Endothelial cell of umbilical vein (primary cell): Measurements from ENCODE around the gene TGM6. TPM values are rescaled to one million over a fixed set of nuclear protein-coding genes. Genes with fewer than 3 reads are reported as not detected.

Experiments
- BruUV-seq: library from RNA; stranded (reverse); fragments of 400-500 nt; replicated peaks from 2 replicates; lab custom pipeline; 2021; lab: Mats Ljungman, UMichigan
- CTCF ChIA-PET: fragments of 300-600, 350-600 bp; sonication (Branson Sonifier 250); formaldehyde crosslinking; loops from one replicate; lab custom pipeline; 2021; ENCODE audit warnings: antibody characterized with exemption, inconsistent platforms; lab: Charles Lee
- POLR2A ChIA-PET: fragments of 300-600, 350-600 bp; sonication (Branson Sonifier 250); formaldehyde crosslinking; loops from one replicate; lab custom pipeline; 2021; ENCODE audit warnings: antibody characterized with exemption, inconsistent platforms; lab: Charles Lee
- DNase-seq: peaks from one replicate; pipeline ENCODE4 v3.0.0-alpha.2; 2011; ENCODE audit warnings: low read depth, low spot score
- FAIRE-seq: peaks from 2 replicates; lab custom pipeline; 2011; peaks lifted over from hg19 to GRCh38; lab: Jason Lieb, UNC
- H2AFZ ChIP-seq: 2 replicates; pipeline ENCODE4 v1.6.0; 2012; ENCODE audit warnings: low read depth, low read length, control low read depth, inconsistent platforms
- H3K27ac ChIP-seq: 2 replicates; pipeline ENCODE4 v1.5.1; 2011; ENCODE audit warnings: low read depth, mild to moderate bottlenecking, control low read depth, low read length, moderate library complexity; ENCODE audit not compliant: insufficient read depth
- H3K27me3 ChIP-seq, 2 experiments: 2 replicates each; pipeline versions ENCODE4 v1.6.0 to v1.6.1; 2011; ENCODE audit warnings: low read length in 2 of 2, mixed read lengths in 1 of 2; ENCODE audit not compliant: control insufficient read depth in 2 of 2, insufficient read depth in 2 of 2
- H3K36me3 ChIP-seq, 2 experiments: 2 replicates in 1 of 2; 3 replicates in 1 of 2; pipeline ENCODE4 v1.5.1; 2011; ENCODE audit warnings: low read length in 2 of 2, mild to moderate bottlenecking in 1 of 2, moderate library complexity in 1 of 2; ENCODE audit not compliant: control insufficient read depth in 2 of 2, insufficient read depth in 2 of 2; ENCODE audit errors: extremely low read depth in 1 of 2
- H3K4me1 ChIP-seq: 3 replicates; pipeline ENCODE4 v1.5.1; 2011; ENCODE audit warnings: mild to moderate bottlenecking, low read length; ENCODE audit not compliant: control insufficient read depth, insufficient read depth; ENCODE audit errors: extremely low read depth
- H3K4me2 ChIP-seq: 2 replicates; pipeline ENCODE4 v1.6.1; 2011; ENCODE audit warnings: low read length, control low read depth, mixed read lengths; ENCODE audit not compliant: insufficient read depth
- H3K4me3 ChIP-seq, 3 experiments: fragments of 200-600 bp in 1 of 3; sonication (generic), shearing (Covaris generic) in 1 of 3; replicated peaks in 1 of 3; 2 replicates each; pipeline ENCODE4 v1.5.1; 2011 to 2016; ENCODE audit warnings: control low read depth in 3 of 3, low read length in 3 of 3, mild to moderate bottlenecking in 2 of 3, inconsistent platforms in 1 of 3, low read depth in 1 of 3, moderate library complexity in 1 of 3; ENCODE audit not compliant: insufficient read depth in 1 of 3
- H3K79me2 ChIP-seq: 2 replicates; pipeline ENCODE4 v1.6.0; 2012; ENCODE audit warnings: low read length, inconsistent platforms; ENCODE audit not compliant: control insufficient read depth, insufficient read depth
- H3K9ac ChIP-seq: replicated peaks from 2 replicates; pipeline ENCODE3; 2011; ENCODE audit warnings: low read length, control low read depth; ENCODE audit not compliant: insufficient read depth; ENCODE audit errors: extremely low read depth
- H3K9me1 ChIP-seq: replicated peaks from 3 replicates; pipeline ENCODE4 v1.6.0; 2011; ENCODE audit warnings: mild to moderate bottlenecking, low read length; ENCODE audit not compliant: control insufficient read depth, insufficient read depth; ENCODE audit errors: extremely low read depth
- H3K9me3 ChIP-seq: replicated peaks from 2 replicates; pipeline ENCODE4 v1.5.1; 2012; ENCODE audit warnings: low read length, inconsistent platforms; ENCODE audit not compliant: control insufficient read depth, insufficient read depth
- H4K20me1 ChIP-seq: replicated peaks from 2 replicates; pipeline ENCODE3; 2011; ENCODE audit warnings: mild to moderate bottlenecking, low read length; ENCODE audit not compliant: control insufficient read depth, insufficient read depth; ENCODE audit errors: extremely low read depth
- CTCF ChIP-seq, 2 donors: IDR thresholded peaks; 1 replicate in 1 of 2; 2 replicates in 1 of 2; pipeline ENCODE4 v1.5.1; 2011; ENCODE audit warnings: low read length in 2 of 2, mild to moderate bottlenecking in 2 of 2, moderate library complexity in 2 of 2, control low read depth in 1 of 2, inconsistent platforms in 1 of 2, low read depth in 1 of 2; ENCODE audit not compliant: insufficient read depth in 1 of 2; ENCODE audit errors: extremely low read depth in 1 of 2
- EZH2 ChIP-seq: IDR thresholded peaks from 2 replicates; pipeline ENCODE4 v1.6.1; 2012; ENCODE audit warnings: borderline replicate concordance, low read depth, mild to moderate bottlenecking, moderate library complexity, low read length, inconsistent platforms; ENCODE audit not compliant: severe bottlenecking
- FOS ChIP-seq: IDR thresholded peaks from 2 replicates; pipeline ENCODE4 v1.6.1; 2011; ENCODE audit warnings: mild to moderate bottlenecking, low read length, moderate library complexity, borderline replicate concordance; ENCODE audit not compliant: insufficient read depth
- GATA2 ChIP-seq: IDR thresholded peaks from 2 replicates; pipeline ENCODE4 v1.7.0; 2011; ENCODE audit warnings: low read depth, mild to moderate bottlenecking, moderate library complexity, mixed read lengths, low read length; ENCODE audit not compliant: insufficient read length, insufficient read depth
- JUN ChIP-seq: IDR thresholded peaks from 2 replicates; pipeline ENCODE4 v1.6.1; 2011; ENCODE audit warnings: borderline replicate concordance, low read depth; ENCODE audit not compliant: insufficient read length, insufficient read depth
- MAX ChIP-seq: IDR thresholded peaks from 2 replicates; pipeline ENCODE4 v1.6.1; 2011; ENCODE audit not compliant: insufficient read depth, insufficient read length
- MYC ChIP-seq: IDR thresholded peaks from one replicate; pipeline ENCODE4 v1.6.1; 2011; ENCODE audit warnings: mild to moderate bottlenecking, low read depth, low read length
- POLR2A ChIP-seq: IDR thresholded peaks from 2 replicates; pipeline ENCODE4 v1.6.1; 2012; ENCODE audit warnings: low read depth, mild to moderate bottlenecking, control low read depth, low read length
- POLR2AphosphoS5 ChIP-seq: IDR thresholded peaks from 2 replicates; pipeline ENCODE4 v1.6.1; 2012; ENCODE audit warnings: low read depth, mild to moderate bottlenecking, control low read depth, low read length, moderate library complexity; ENCODE audit not compliant: insufficient read depth
- dilution Hi-C: fragments of 300-500 bp; cut with MboI; formaldehyde crosslinking; loops from one replicate; pipeline ENCODE4 v1.15.0; 2019; ENCODE audit warnings: low sequenced_read_pairs; ENCODE audit not compliant: extremely low pct_ligation_motif_present
- intact Hi-C: fragments of 100-400 bp; cut with micrococcal nuclease; formaldehyde crosslinking; loops from one replicate; pipeline ENCODE4 v1.10.0; 2022
- polyA plus RNA-seq, 4 experiments: library from polyadenylated mRNA; depleted of rRNA in 3 of 4; stranded (reverse) in 3 of 4; unstranded in 1 of 4; fragments of >200 nt; gene quantifications; 2 replicates each; pipeline versions ENCODE4 v1.2.1 to v1.2.3, GENCODE V29; 2011 to 2012; ENCODE audit warnings: missing spikeins in 1 of 4
- total RNA-seq: library from RNA; stranded (reverse); gene quantifications from 2 replicates; pipeline ENCODE4 v1.2.3, GENCODE V29; 2021

Gene TGM6
- total and polyA plus RNA-seq, 2 donors (not counting 3 experiments of a cell fraction or from before 2014, with no cell fraction given) = not detected

GRCh38 chr20:2430538-2430937 lies 49.8 kb downstream of the TGM6 start:
- Histone ChIP-seq H3K4me1 (no peaks in the 10 kb centered on the region), H3K79me2 (no peaks in the 10 kb centered on the region), H3K27ac (no peak overlapping the region), H3K9me3 (no peaks in the 10 kb centered on the region), H3K4me2 (no peak overlapping the region), H3K27me3 (peaks cover 0 to 6% of the 10 kb centered on the region in 2 experiments), H2AFZ (no peak overlapping the region), H3K4me3 (no peak overlapping the region), H3K9me1 (no peaks in the 10 kb centered on the region), H4K20me1 (no peaks in the 10 kb centered on the region), H3K9ac (no peak overlapping the region), H3K36me3 (no peaks in the 10 kb centered on the region)
- POLR2A ChIA-PET = no interaction called here
- CTCF ChIA-PET = no interaction called here
- FAIRE-seq (no peak), DNase-seq (no peak)
- TF ChIP-seq POLR2A (no peak), POLR2AphosphoS5 (no peak), CTCF (IDR thresholded peaks at IDR 0.05; ENCODE audit: extremely low read depth in 1 of 2, insufficient read depth in 1 of 2, low read depth in 1 of 2, low read length in 2 of 2) (no peak), FOS (no peak), GATA2 (no peak), EZH2 (no peak), JUN (no peak), MAX (no peak), MYC (no peak)
- no TSS peak for BruUV-seq
- dilution Hi-C loops = no loop called here
- intact Hi-C loops = no loop called here
